ENCODE results near the gene AOPEP. TPM values are rescaled to one million over a fixed set of nuclear protein-coding genes. Genes with fewer than 3 reads are reported as not detected.

The AOPEP gene
- total RNA-seq, 1 experiment from 2014 or later = 14.4 TPM

DNA sequence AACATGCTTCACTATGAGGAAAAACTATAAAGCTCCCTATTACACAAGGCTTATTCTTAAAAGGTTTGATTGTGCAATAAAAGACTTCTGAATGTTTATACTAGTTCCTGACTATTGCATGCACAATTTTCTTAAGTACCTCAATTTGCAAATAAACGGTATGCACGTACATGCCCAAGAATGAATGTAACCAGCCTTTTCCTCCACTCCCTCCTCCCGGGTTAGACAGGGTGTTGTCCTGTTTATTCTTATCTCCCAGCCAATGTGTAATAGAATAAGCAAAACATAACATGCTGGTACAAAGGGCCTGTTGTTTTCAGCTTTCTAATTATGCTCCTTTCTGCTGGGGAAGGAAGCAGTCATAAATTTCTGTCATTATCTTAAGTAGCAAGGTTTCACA is 79.1 kb downstream of the AOPEP start (continued):
- no peak for TF ChIP-seq MXD4 (CRISPR knock-in tag; IDR thresholded peaks at IDR 0.05; ENCODE audit: borderline replicate concordance)
- TF ChIP-seq ZNF219 (CRISPR knock-in tag; IDR thresholded peaks at IDR 0.05; ENCODE audit: borderline replicate concordance) = no peak
- TF ChIP-seq, protein P1, sequence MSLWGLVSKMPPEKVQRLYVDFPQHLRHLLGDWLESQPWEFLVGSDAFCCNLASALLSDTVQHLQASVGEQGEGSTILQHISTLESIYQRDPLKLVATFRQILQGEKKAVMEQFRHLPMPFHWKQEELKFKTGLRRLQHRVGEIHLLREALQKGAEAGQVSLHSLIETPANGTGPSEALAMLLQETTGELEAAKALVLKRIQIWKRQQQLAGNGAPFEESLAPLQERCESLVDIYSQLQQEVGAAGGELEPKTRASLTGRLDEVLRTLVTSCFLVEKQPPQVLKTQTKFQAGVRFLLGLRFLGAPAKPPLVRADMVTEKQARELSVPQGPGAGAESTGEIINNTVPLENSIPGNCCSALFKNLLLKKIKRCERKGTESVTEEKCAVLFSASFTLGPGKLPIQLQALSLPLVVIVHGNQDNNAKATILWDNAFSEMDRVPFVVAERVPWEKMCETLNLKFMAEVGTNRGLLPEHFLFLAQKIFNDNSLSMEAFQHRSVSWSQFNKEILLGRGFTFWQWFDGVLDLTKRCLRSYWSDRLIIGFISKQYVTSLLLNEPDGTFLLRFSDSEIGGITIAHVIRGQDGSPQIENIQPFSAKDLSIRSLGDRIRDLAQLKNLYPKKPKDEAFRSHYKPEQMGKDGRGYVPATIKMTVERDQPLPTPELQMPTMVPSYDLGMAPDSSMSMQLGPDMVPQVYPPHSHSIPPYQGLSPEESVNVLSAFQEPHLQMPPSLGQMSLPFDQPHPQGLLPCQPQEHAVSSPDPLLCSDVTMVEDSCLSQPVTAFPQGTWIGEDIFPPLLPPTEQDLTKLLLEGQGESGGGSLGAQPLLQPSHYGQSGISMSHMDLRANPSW (CRISPR knock-in tag; conservative IDR thresholded peaks at IDR 0.05; ENCODE audit: low read depth) = no peak
- TF ChIP-seq, protein P2, sequence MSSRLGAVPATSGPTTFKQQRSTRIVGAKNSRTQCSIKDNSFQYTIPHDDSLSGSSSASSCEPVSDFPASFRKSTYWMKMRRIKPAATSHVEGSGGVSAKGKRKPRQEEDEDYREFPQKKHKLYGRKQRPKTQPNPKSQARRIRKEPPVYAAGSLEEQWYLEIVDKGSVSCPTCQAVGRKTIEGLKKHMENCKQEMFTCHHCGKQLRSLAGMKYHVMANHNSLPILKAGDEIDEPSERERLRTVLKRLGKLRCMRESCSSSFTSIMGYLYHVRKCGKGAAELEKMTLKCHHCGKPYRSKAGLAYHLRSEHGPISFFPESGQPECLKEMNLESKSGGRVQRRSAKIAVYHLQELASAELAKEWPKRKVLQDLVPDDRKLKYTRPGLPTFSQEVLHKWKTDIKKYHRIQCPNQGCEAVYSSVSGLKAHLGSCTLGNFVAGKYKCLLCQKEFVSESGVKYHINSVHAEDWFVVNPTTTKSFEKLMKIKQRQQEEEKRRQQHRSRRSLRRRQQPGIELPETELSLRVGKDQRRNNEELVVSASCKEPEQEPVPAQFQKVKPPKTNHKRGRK (CRISPR knock-in tag; IDR thresholded peaks at IDR 0.05; ENCODE audit: borderline replicate concordance) = no peak
- no peak for TF ChIP-seq FOXP1 (CRISPR knock-in tag; IDR thresholded peaks at IDR 0.05; ENCODE audit: borderline replicate concordance)
- no peak for TF ChIP-seq ETV6 (CRISPR knock-in tag; IDR thresholded peaks at IDR 0.05)
- TF ChIP-seq, protein P3, sequence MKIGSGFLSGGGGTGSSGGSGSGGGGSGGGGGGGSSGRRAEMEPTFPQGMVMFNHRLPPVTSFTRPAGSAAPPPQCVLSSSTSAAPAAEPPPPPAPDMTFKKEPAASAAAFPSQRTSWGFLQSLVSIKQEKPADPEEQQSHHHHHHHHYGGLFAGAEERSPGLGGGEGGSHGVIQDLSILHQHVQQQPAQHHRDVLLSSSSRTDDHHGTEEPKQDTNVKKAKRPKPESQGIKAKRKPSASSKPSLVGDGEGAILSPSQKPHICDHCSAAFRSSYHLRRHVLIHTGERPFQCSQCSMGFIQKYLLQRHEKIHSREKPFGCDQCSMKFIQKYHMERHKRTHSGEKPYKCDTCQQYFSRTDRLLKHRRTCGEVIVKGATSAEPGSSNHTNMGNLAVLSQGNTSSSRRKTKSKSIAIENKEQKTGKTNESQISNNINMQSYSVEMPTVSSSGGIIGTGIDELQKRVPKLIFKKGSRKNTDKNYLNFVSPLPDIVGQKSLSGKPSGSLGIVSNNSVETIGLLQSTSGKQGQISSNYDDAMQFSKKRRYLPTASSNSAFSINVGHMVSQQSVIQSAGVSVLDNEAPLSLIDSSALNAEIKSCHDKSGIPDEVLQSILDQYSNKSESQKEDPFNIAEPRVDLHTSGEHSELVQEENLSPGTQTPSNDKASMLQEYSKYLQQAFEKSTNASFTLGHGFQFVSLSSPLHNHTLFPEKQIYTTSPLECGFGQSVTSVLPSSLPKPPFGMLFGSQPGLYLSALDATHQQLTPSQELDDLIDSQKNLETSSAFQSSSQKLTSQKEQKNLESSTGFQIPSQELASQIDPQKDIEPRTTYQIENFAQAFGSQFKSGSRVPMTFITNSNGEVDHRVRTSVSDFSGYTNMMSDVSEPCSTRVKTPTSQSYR (CRISPR knock-in tag; IDR thresholded peaks at IDR 0.05) = no peak
- TF ChIP-seq, protein P4, sequence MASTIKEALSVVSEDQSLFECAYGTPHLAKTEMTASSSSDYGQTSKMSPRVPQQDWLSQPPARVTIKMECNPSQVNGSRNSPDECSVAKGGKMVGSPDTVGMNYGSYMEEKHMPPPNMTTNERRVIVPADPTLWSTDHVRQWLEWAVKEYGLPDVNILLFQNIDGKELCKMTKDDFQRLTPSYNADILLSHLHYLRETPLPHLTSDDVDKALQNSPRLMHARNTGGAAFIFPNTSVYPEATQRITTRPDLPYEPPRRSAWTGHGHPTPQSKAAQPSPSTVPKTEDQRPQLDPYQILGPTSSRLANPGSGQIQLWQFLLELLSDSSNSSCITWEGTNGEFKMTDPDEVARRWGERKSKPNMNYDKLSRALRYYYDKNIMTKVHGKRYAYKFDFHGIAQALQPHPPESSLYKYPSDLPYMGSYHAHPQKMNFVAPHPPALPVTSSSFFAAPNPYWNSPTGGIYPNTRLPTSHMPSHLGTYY (CRISPR knock-in tag; IDR thresholded peaks at IDR 0.05) = no peak
- no peak for TF ChIP-seq TEAD4 (CRISPR knock-in tag; IDR thresholded peaks at IDR 0.05)

DNA sequence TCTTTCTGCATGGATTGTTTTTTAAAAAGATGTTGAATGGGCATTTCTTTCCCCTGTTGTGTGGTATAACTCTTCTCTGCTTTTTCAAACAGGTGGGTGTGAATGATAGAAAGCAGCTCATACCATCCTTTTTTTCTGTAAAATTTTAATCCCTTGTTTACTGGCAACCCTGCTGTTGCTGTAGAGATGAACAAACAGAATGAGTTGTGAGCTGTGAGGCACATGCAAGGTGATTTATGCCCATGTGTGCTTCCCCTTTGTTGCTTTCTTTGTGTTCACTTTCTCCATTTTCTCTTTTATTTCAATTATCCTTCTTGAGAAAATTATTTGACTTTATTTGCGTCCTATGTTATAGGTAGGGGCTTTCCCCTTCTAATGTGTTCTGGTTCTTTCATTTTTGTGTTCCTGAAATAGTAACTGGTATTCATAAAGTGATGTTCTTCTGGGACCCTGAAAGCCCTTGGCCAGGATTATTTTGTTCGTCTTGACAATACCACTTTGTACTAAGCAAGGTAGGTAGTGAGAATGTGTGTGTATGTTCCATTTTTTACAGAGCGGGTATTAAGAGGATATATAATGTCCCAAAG is 79.9 kb downstream of the AOPEP start:
- no peak for ATAC-seq
- ChIA-PET POLR2A (no interaction called here), CTCF (no interaction called here)
- Mint-ChIP-seq H3K4me1 (peaks cover 13% of the 10 kb centered on the region), H3K9me3 (no peaks in the 10 kb centered on the region), H3K27me3 (ENCODE audit: low read depth) (no peaks in the 10 kb centered on the region), H3K36me3 (no peaks in the 10 kb centered on the region), H3K27ac (no peak overlapping the region), H3K4me3 (no peak overlapping the region)
- DNase-seq (ENCODE audit: low spot score) = no peak
- TF ChIP-seq GABPB1 (CRISPR knock-in tag; IDR thresholded peaks at IDR 0.05) = no peak

DNA sequence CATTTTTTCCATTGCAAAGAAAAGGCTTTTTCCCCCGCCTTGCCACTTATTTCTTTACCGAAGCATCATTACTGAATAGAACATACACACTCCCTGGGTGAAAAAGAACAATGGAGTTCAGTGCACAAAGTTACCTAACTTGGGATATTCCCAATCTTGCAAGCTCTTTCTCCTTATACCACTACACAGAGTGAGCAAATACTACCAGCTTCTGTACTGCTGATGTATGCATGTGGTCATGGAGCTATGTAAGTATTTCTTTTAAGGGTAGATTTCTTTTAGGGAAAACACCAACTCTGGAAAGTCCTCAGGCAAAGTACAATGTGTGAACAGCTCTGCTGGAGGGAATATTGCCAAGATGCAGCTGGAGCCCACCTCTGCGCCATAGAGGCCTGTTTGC is 81.1 kb downstream of the AOPEP start:
- H3K27me3 Mint-ChIP-seq (ENCODE audit: low read depth) = no peaks in the 10 kb centered on the region
- DNase-seq (ENCODE audit: low spot score) = no peak
- no peak for ATAC-seq
- no peak overlapping the region for H3K4me3 Mint-ChIP-seq
- H3K27ac Mint-ChIP-seq = no peak overlapping the region
- ChIA-PET CTCF (no interaction called here), POLR2A (no interaction called here)
- no peak for TF ChIP-seq TP53 (CRISPR knock-in tag; IDR thresholded peaks at IDR 0.05)
- no peak for TF ChIP-seq GTF2I (CRISPR knock-in tag; conservative IDR thresholded peaks at IDR 0.05)
- TF ChIP-seq TEAD1 (CRISPR knock-in tag; IDR thresholded peaks at IDR 0.05) = no peak
- no peak for TF ChIP-seq KAT7 (CRISPR knock-in tag; IDR thresholded peaks at IDR 0.05; ENCODE audit: borderline replicate concordance)
- no peaks in the 10 kb centered on the region for H3K36me3 Mint-ChIP-seq
- no peaks in the 10 kb centered on the region for H3K9me3 Mint-ChIP-seq
- peaks cover 14% of the 10 kb centered on the region for H3K4me1 Mint-ChIP-seq

Data from WTC11 (cell line).